Left lobe of liver (tissue), 2 donors: ENCODE results near the gene SMARCA2. TPM values are rescaled to one million over a fixed set of nuclear protein-coding genes. Genes with fewer than 3 reads are reported as not detected.

Experiments used
- ATAC-seq: fragments of 200-7000 bp; cut with Tn5 transposase; one replicate; pipeline ENCODE4 v1.9.1; 2020; ENCODE audit warnings: mild to moderate bottlenecking, moderate library complexity
- DNase-seq: peaks from one replicate; pipeline ENCODE4 v3.0.0-alpha.2; 2020; ENCODE audit warnings: low spot score
- total RNA-seq: library from RNA; stranded (reverse); gene quantifications from one replicate; pipeline ENCODE4 v1.2.1, GENCODE V29; 2021
- donor health status: DM: no; HTN: no; CAD: no; lungs with moderate emphysema.
- donor health status: DM: no; HTN: yes; CAD: no.

SMARCA2 gene
- total RNA-seq, 1 donor from 2014 or later = 91.3 TPM

- ATAC-seq (no peak), DNase-seq (no peak)
These were observed 221.7 kb downstream of the SMARCA2 start for GRCh38 chr9:2236850-2237249.

GRCh38 chr9:2241461-2241835 lies 226.3 kb downstream of the SMARCA2 start:
- ATAC-seq (peak; percentile 9), DNase-seq (no peak)

- DNase-seq (peak; percentile 78), ATAC-seq (peak; percentile 98)
These were observed 226.9 kb downstream of the SMARCA2 start for GRCh38 chr9:2241836-2242741.

- ATAC-seq = no peak
These were observed 227.7 kb downstream of the SMARCA2 start for GRCh38 chr9:2242831-2243330.

More at GRCh38 chr9:2242831-2243330, 227.7 kb downstream of the SMARCA2 start:
- DNase-seq = no peak
